Ramos (cell line): Measurements from ENCODE around the gene PLEKHG4B.
"Not testable (repeated sequence)": the region's sequence is repeated elsewhere in the genome, so short reads cannot be mapped to it uniquely, and the experiment has no call there.

Source experiments
- in situ Hi-C: fragments of 300-500 bp; cut with MboI; formaldehyde crosslinking; loops from one replicate; pipeline ENCODE4 v1.14.3; 2022; ENCODE audit warnings: low sequenced_read_pairs; ENCODE audit not compliant: unreplicated experiment

The PLEKHG4B gene

DNA sequence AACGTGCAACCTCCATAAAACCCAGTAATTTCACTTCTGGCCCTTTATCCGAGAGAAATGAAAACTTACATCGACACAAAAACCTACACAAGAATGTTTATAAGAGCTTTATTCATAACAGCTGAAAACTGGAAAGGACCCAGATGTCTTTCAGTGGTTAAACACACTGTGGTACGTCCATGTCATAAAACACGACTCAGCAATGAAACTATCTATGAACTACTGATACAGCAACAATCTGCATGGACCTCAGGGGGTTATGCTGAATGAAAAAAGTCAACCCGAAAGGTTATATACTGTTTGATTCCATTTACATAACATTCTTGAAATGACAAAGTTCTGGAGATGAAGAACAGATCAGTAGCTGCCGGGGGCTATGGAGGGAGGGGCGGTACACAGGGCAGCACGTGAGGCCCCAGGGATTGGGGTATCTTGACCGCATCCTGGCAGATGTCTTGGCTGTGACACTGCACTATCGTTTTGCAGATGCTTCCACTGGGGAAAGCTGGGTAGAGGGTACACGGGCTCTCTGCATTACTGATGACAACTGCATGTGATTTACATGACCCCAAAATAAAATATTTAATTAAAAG is 121.9 kb downstream of the PLEKHG4B start:
- in situ Hi-C loops: no loop called here

DNA sequence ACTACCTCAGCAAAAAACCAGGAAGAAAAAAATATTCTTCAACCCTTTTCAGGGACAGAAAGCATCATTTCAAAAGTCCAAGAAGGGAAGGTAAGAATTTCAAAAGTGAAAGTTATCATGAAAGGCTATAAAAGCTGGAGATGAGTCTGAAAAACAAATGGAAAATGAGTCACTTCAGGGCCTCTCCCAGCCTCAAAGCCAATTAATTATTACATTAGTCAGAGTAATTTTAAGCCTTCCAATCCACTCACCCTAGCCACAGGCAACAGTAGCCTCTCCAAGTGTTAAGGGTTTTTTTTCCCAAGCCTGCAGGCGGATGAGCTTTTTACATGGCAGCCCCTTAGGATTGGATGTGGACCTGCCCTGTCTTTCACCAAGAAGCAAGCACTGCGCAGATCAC is 123.3 kb downstream of the PLEKHG4B start:
- in situ Hi-C loops: not testable (repeated sequence)

DNA sequence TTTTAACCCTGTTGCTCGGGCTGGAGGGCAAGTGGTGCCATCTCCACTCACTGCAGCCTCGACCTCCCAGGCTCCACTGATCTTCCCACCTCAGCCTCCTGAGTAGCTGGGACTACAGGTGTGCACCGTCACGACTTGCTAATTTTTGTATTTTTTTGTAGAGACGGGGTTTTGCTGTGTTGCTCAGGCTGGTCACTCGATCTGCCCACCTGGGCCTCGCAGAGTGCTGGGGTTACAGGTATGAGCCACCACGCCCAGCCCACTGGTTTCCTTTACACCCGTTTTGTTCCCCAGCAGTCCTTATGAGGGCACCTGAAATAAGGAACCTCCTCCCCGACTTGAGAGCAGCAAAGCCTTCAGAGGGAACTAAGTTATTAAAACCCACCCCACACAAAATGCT is 124.1 kb downstream of the PLEKHG4B start:
- in situ Hi-C loops: not testable (repeated sequence)

DNA sequence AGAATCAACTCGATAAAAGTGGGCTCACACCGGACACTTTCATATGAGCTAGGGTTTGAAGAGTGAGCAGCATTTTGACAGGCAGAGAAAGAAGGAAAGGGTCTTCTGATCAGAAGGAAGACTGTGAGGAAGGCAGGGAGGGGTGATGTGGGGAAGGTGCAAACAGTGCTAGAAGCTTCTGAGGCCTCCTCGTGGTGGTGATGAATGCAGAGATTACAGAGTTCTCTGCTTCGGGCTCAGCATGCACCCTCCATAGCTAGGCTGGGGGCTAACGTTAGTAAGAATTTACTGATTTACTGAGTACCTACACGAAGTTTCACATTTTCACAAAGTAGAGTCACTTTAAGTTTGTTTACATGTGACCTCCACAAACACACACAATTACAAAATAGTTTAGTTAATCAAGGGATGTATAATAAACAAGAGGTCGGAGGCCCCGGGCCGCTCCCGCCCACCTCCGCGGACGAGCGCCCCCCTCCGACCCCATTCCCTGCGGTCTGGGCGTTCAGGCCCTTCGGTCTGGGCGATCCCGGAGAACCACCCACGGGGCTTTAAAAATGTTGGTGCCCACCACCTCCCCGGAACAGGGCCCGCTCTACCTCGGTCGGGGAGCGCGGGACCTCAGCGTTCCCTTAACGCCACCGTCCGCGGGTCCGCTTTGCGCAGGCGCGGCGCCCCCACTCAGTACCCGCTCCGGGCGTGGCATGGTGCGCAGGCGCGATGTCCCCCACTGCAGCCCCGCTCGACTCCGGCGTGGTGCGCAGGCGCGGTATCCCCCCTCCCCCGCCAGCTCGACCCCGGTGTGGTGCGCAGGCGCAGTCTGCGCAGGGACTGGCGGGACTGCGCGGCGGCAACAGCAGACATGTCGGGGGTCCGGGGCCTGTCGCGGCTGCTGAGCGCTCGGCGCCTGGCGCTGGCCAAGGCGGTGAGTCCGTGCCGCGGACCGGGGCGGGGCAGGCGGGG is 125.8 kb downstream of the PLEKHG4B start, which contains the start of the genes CCDC127 and SDHA:
Gene CCDC127, minus strand, starts transcription at position 660 of the 963 bp plus-strand sequence. CDS start 1,304 bp downstream, outside the sequence.
Gene SDHA, plus strand, starts transcription at position 827 of the 963 bp plus-strand sequence. Its CDS starts 36 bp downstream, at position 863.
- in situ Hi-C loops: not testable (repeated sequence)

DNA sequence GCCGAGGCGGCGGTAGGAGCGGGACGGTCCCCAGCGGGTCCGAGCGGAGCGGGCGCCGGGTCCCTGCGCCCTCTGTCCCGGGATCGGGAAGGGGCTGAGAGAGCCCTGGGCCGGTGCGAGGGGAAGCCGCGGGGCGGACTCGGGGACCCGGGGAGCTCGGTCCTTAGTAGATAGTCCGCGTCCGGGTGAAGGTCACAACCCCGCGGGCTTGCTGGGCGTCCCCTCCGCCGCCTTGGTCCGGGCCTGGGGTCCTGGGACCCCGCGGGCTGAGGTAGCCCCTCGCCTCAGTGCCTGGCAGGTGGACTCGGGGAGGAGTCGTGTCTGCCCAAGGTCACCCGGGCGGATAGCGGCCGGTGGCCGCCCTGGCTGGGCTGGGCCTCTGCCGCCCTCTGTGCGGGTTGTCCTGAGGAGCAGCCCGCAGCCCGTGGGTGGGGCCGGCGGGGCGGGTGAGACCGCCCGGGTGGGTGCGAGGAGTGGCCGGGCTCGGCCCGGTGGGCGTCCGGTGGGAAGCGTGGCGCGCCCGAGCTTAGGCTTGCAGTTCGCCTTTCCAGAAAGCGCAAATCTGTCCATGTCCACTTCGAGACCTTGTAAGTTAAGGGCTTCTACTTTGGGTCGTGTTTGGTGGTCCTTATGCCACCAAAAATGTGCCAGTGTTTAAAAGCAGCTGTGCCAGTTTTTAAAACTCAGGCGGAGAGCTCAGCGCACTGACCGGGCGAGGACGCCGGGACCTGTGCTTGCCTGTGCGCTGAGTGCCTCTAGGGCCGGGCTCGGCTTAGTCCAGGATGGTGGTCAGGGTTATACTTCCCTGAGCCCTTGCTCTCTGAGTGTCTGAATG is 126.7 kb downstream of the PLEKHG4B start:
- in situ Hi-C loops: no loop called here

DNA sequence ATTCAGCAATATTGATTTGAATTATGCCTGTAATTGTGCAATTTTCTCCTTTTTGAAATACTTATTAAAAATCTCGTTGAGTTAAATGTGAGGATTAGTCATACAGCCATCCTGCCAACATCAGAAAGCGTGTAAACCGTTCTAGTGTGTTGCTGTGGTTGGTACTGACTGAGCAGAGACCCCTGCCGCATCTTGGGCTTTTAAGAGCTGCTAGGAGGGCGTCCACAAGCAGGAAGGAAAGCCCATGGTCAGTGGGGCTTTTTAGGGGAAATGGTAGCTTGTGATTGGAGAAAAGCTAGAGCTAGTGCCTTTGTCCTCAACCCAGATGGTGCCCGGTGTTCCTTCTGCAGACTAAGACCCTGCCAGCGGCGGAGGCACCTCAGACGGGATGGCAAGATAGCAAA is 127.5 kb downstream of the PLEKHG4B start:
- in situ Hi-C loops: no loop called here

DNA sequence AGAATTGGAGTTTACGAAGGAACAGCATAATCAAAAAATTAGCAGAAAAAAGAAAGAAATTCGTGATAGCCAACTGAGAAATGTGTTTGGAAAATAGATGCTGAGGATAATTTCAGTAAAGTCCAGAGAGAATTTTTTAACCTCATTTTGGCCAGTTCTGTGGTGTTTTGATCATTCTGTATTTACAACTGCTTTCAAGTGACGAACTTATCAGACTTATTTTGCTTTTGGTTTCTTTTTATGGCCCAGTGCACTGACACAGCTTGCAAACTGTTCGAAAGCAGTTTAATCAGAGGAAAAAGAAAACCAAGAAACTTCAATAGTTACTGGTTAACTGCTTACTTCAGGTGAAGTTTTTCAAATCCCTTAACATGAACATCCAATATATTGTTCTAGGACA is 128.0 kb downstream of the PLEKHG4B start:
- in situ Hi-C loops: no loop called here

DNA sequence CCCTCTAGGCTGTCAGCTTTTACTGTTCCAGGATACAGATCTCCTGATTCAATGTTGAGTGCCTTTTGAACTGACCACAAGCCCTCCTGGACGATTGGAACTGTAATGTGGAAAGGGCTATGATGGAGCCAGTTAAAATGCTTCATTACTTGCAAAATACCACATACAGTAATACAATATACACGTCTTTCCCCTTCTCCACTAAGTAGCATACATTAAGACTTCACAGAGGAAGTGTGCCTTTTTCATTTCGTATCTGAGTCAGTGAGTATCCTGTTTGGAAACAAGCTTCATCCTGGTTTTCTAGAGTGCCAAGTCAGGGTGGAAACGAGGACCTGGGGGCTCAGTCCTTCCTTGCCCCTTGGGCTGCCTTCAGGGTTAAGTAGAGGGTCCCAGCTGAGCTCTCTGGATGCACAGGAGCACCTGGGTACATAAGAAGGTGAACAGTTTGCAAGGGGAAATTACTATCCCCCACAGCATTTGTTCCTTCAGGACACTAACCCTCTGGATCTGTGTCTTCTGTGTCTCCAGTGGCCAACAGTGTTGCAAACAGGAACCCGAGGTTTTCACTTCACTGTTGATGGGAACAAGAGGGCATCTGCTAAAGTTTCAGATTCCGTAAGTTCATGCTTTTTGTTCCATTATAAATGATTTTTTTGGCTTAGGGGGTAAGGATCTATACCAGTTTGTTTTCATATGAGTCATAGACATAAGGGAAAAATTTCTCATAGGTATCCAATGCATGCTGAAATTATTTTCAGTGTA is 131.2 kb downstream of the PLEKHG4B start:
- in situ Hi-C loops: not testable (repeated sequence)

DNA sequence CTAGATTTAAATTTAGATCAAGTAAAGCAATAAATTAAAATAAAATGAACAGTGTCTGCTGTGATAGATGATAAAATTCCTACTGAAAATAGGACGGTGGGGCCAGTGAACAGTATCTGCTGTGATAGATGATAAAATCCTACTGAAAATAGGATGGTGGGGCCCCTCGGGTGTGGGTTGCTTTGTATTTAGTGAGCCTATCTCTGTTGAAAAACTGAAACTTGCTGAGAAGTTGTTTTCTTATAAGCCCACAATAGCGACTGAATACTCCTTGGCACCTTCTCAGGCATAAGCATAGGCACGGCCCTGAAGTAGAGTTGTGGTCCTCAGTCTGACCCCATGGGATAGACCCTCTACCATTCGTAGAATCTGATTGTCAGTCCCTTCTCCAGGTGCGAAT is 131.8 kb downstream of the PLEKHG4B start:
- in situ Hi-C loops: no loop called here

DNA sequence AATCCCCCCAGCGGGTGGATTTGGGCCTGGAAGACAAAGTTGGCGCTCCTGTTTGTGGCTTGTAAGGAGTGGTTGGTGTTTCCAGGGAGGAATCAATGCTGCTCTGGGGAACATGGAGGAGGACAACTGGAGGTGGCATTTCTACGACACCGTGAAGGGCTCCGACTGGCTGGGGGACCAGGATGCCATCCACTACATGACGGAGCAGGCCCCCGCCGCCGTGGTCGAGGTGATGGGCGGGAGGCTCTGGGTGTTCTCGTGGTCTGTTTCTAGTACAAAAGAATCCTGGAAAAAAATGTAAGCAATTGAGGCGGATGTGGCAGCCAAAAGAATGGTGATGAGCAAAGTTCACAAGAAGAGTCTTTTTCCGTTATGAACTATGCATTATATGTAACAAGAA is 133.4 kb downstream of the PLEKHG4B start:
- in situ Hi-C loops: no loop called here

DNA sequence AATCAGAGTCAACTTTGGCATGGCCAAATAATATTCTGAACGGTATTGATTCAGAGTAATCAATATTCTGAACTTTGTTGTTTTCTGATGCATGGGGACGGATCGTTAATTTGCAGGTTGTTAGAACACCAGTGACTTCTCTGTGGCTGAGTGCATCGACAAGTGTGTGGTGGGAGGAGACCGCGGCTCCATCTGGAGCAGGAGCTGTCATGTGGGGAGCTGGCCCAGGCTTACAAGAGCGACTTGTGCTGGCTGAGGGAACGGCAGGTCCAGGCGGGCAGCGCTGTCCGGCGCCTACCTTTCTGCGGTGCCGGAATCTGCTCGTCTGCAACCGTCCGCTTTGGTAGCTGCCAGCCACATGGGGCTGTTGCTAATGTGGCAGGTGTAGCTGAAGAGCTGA is 135.4 kb downstream of the PLEKHG4B start:
- in situ Hi-C loops: not testable (repeated sequence)

DNA sequence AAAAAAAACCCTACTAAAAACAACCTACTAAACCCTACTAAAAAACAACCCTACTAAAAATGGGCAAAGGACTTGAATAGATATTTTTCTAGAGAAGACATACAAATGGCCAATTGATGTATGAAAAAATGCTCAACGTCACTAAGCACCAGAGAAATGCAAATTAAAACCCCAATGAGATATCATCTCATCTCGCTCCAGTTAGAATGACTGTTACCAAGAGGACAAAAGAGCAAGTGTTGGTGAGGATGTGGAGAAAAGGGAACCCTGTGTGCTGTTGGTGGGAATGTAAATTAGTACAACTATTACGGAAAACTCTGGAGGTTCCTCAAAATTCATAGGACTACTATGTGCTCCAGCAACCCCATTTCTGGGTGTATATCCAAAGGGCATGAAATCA is 136.9 kb downstream of the PLEKHG4B start:
- in situ Hi-C loops: no loop called here

DNA sequence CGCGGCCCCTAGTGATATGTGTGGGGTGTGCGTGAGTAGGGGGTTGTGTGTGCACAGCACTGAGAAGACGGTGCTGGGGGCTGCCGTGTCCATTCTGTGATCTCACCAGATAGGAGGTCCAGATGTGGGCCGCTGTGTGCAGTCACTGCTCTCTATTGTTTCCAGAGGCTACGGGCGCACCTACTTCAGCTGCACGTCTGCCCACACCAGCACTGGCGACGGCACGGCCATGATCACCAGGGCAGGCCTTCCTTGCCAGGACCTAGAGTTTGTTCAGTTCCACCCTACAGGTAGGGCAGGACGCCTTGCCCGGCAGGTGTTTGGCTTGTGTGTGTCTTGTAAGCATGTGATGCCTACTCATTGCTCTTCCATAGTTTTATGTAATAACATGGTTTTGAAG is 138.7 kb downstream of the PLEKHG4B start:
- in situ Hi-C loops: no loop called here

DNA sequence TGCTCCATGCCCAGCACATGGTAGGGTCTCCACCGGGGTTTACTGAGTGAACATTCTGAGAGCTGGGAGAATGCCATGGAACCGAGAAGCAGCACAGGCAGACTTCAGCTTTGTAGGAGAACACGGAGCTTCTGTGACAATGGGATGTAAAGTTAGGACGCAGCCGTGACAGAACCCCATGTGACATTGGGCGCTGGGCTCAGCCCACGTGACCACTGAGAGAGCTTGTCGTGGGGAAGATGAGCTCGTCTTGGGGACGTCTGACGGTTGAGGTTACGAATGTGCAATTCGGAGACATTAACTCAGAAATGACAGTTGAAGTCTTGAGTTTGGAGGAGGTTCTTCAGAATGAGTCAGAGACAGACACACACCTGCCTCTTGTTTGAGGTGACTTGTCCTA is 139.7 kb downstream of the PLEKHG4B start:
- in situ Hi-C loops: no loop called here

DNA sequence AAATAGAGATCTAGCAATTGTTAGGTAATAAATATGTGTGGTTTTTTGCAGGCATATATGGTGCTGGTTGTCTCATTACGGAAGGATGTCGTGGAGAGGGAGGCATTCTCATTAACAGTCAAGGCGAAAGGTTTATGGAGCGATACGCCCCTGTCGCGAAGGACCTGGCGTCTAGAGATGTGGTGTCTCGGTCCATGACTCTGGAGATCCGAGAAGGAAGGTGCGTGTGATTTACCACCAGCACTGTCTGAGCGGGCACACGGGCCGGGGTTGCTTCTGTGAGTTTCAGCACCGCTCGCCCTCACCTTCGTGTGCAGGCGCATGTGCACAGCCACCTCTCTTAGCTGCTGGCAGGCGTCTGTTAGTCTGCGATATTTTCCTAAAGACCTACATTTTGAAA is 141.5 kb downstream of the PLEKHG4B start:
- in situ Hi-C loops: not testable (repeated sequence)

DNA sequence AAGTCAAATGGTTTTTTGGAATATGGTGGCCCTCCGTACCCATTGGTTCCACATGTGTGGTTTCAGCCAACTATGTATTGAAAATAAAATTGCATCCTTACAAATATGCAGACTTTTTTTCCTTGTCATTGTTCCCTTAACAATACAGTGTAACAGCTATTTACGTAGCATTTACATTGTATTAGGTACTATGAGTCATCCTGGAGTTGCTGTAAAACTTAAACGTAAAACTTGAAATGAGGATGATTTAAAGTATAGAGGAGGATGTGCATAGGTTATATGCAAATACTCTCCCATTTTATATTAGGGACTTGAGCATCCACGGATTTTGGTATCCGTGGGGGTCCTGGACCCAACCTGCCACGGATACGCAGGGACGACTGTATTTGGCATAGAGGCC is 142.5 kb downstream of the PLEKHG4B start:
- in situ Hi-C loops: no loop called here

DNA sequence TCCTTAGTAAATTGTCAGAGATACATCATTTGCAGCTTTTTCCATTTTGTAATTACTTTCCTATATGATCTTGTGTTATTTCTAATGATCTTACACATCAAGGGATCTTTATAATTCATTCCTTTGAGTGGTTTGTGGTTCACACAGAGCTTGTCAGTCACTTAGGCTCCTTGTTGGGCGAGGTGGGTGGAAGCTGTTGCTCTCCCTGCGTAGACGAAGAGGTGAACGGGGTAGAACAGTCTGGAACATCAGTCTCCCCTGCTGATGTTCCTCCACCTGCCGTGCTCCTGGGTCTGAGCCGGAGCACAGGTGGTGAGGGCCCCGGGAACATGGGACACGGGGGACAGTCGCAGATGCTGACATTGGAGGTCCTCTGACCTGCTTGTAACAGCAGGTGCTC is 143.6 kb downstream of the PLEKHG4B start:
- in situ Hi-C loops: not testable (repeated sequence)

DNA sequence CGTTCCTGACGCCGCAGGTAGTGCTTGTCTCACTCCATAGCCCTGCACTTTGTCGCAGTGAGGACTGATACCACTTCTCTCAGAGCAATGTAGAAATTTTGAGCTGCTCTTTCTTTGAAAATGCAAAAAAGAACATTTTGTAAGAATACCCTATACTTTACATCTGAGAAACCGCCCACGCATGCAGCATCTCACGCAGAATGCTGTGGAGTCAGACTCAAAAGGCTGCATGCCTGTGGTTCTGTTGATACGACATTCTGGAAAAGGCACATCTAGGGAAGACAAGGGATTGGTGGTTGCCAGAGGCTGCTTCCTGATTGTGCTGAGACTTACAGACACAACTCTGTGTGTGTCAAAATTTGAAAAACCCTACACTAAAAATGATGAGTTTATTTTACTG is 146.0 kb downstream of the PLEKHG4B start:
- in situ Hi-C loops: not testable (repeated sequence)
